Naive thymus-derived CD4-positive, alpha-beta T cell (primary cell): Measurements from ENCODE around the gene TRAF4. TPM values are rescaled to one million over a fixed set of nuclear protein-coding genes. Genes with fewer than 3 reads are reported as not detected.

Source experiments
- ATAC-seq: fragments of 150-1000 bp; cut with Tn5 transposase; 2 replicates; pipeline ENCODE4 v1.10.0; 2021; ENCODE audit warnings: mild to moderate bottlenecking, moderate library complexity
- CTCF ChIA-PET: fragments of 350-600 bp; sonication (Branson Sonifier 250); formaldehyde crosslinking; loops from one replicate; lab custom pipeline; 2021; ENCODE audit warnings: antibody characterized with exemption; lab: Charles Lee
- POLR2A ChIA-PET: fragments of 350-600 bp; sonication (Branson Sonifier 250); formaldehyde crosslinking; loops from one replicate; lab custom pipeline; 2021; ENCODE audit warnings: antibody characterized with exemption, inconsistent platforms; lab: Charles Lee
- DNase-seq, 9 donors: peaks; one replicate each; pipeline versions ENCODE4 v3.0.0 to v3.0.0-alpha.2; 2020 to 2022; ENCODE audit warnings: mixed read lengths in 1 of 9
- H3K27ac ChIP-seq: one replicate; pipeline ENCODE4 v1.7.0; 2013; ENCODE audit warnings: mild to moderate bottlenecking, low read depth, low read length, moderate library complexity
- H3K27me3 ChIP-seq, 2 donors: one replicate each; pipeline ENCODE4 v1.7.0; 2013; ENCODE audit warnings: low read length in 2 of 2, mild to moderate bottlenecking in 2 of 2, moderate library complexity in 2 of 2; ENCODE audit not compliant: control insufficient read depth in 2 of 2, insufficient read depth in 2 of 2
- H3K36me3 ChIP-seq, 3 experiments: 1 replicate in 2 of 3; 2 replicates in 1 of 3; pipeline ENCODE4 v1.7.0; 2013; ENCODE audit warnings: low read length in 3 of 3, mild to moderate bottlenecking in 3 of 3, moderate library complexity in 1 of 3; ENCODE audit not compliant: insufficient read depth in 3 of 3, control insufficient read depth in 2 of 3
- H3K4me1 ChIP-seq, 2 donors: one replicate each; pipeline ENCODE4 v1.7.0; 2013; ENCODE audit warnings: low read length in 2 of 2, mild to moderate bottlenecking in 2 of 2, moderate library complexity in 1 of 2; ENCODE audit not compliant: control insufficient read depth in 2 of 2, insufficient read depth in 2 of 2
- H3K4me3 ChIP-seq: 2 replicates; pipeline ENCODE4 v1.7.0; 2013; ENCODE audit warnings: mild to moderate bottlenecking, low read length
- H3K9me3 ChIP-seq, 3 experiments: 1 replicate in 2 of 3; 2 replicates in 1 of 3; pipeline ENCODE4 v1.7.0; 2013; ENCODE audit warnings: low read length in 3 of 3; ENCODE audit not compliant: control insufficient read depth in 2 of 3
- H3K27ac Mint-ChIP-seq, 9 donors: one replicate each; pipeline ENCODE4 v1.8.0; 2020 to 2022; ENCODE audit warnings: mixed read lengths in 9 of 9, mild to moderate bottlenecking in 8 of 9, moderate library complexity in 5 of 9, inconsistent platforms in 2 of 9
- H3K27me3 Mint-ChIP-seq, 5 donors: one replicate each; pipeline ENCODE4 v1.8.0; 2021 to 2022; ENCODE audit warnings: mixed read lengths in 5 of 5, mild to moderate bottlenecking in 1 of 5
- H3K36me3 Mint-ChIP-seq, 5 donors: one replicate each; pipeline ENCODE4 v1.8.0; 2020 to 2022; ENCODE audit warnings: mixed read lengths in 5 of 5, mild to moderate bottlenecking in 3 of 5, inconsistent platforms in 1 of 5
- H3K4me1 Mint-ChIP-seq, 7 donors: one replicate each; pipeline ENCODE4 v1.8.0; 2020 to 2022; ENCODE audit warnings: mixed read lengths in 7 of 7, mild to moderate bottlenecking in 3 of 7, inconsistent platforms in 1 of 7
- H3K4me3 Mint-ChIP-seq, 10 donors: one replicate each; pipeline ENCODE4 v1.8.0; 2020 to 2022; ENCODE audit warnings: mild to moderate bottlenecking in 10 of 10, mixed read lengths in 10 of 10, moderate library complexity in 6 of 10, inconsistent platforms in 2 of 10
- H3K9me3 Mint-ChIP-seq, 11 donors: one replicate each; pipeline ENCODE4 v1.8.0; 2020 to 2022; ENCODE audit warnings: mixed read lengths in 11 of 11, mild to moderate bottlenecking in 4 of 11, inconsistent platforms in 1 of 11, moderate library complexity in 1 of 11
- intact Hi-C, 2 donors: fragments of 100-400 bp; cut with micrococcal nuclease; formaldehyde crosslinking; loops; one replicate each; pipeline ENCODE4 v1.15.1; 2023
- polyA plus RNA-seq, 2 donors: library from polyadenylated mRNA; unstranded; fragments of 300-500 nt; fragmentation: Illumina TruSeq; gene quantifications; one replicate each; pipeline ENCODE4 v1.2.3, GENCODE V29; 2021
- total RNA-seq, 6 experiments: library from RNA in 5 of 6; stranded (reverse) in 5 of 6; gene quantifications; 1 replicate in 5 of 6; 2 replicates in 1 of 6; pipeline ENCODE4 v1.2.3 and lab custom pipeline; 2021 to 2026

Gene TRAF4
- total and polyA plus RNA-seq, 7 experiments from 2014 or later, result 1.3 to 228 (median 25.6) TPM

- intact Hi-C loops, result no loop called here
- H3K36me3 Mint-ChIP-seq, result peaks cover 15 to 32% (median 19%) of the 10 kb centered on the region in 5 donors
- Histone ChIP-seq H3K4me3 (no peak overlapping the region), H3K27me3 (no peaks in the 10 kb centered on the region), H3K4me1 (no peaks in the 10 kb centered on the region), H3K36me3 (peaks cover 10 to 75% (median 13%) of the 10 kb centered on the region in 3 experiments), H3K9me3 (no peaks in the 10 kb centered on the region), H3K27ac (no peak overlapping the region)
- H3K27me3 Mint-ChIP-seq, result no peaks in the 10 kb centered on the region
- ATAC-seq, result no peak
- CTCF ChIA-PET, result interaction anchor here (1.0 kb wide), 1 partner anchor 591 kb away, joined by 4 read pairs; the partner anchor contains the start of gene NUFIP2
- peaks cover 0 to 7% (median 0%) of the 10 kb centered on the region in 7 donors for H3K4me1 Mint-ChIP-seq
- H3K9me3 Mint-ChIP-seq, result no peaks in the 10 kb centered on the region
- H3K4me3 Mint-ChIP-seq, result no peak overlapping the region
- H3K27ac Mint-ChIP-seq, result no peak overlapping the region
- no peak for DNase-seq
- POLR2A ChIA-PET, result no interaction called here
These were observed 41.1 kb upstream of the TRAF4 start for GRCh38 chr17:28702752-28703150.

- peak overlapping the region in 2 of 9 donors; percentile 42 to 60 for H3K27ac Mint-ChIP-seq
- ChIA-PET CTCF (no interaction called here), POLR2A (interaction anchor here (0.6 kb wide), 1 partner anchor 43 kb away, joined by 3 read pairs; no protein-coding TSS in a partner anchor)
- no peak for ATAC-seq
- peaks cover 7 to 66% (median 10%) of the 10 kb centered on the region in 3 experiments for H3K36me3 ChIP-seq
- intact Hi-C loops, result no loop called here
- H3K36me3 Mint-ChIP-seq, result peaks cover 9 to 25% (median 19%) of the 10 kb centered on the region in 5 donors
- H3K4me1 ChIP-seq, result no peaks in the 10 kb centered on the region
- no peaks in the 10 kb centered on the region for H3K27me3 Mint-ChIP-seq
- H3K4me1 Mint-ChIP-seq, result peaks cover 0 to 7% (median 4%) of the 10 kb centered on the region in 7 donors
- H3K9me3 ChIP-seq, result no peaks in the 10 kb centered on the region
- no peak overlapping the region for H3K4me3 ChIP-seq
- no peak overlapping the region for H3K4me3 Mint-ChIP-seq
- no peaks in the 10 kb centered on the region for H3K27me3 ChIP-seq
- DNase-seq, result no peak
- H3K9me3 Mint-ChIP-seq, result no peaks in the 10 kb centered on the region
- no peak overlapping the region for H3K27ac ChIP-seq
These were observed 40.1 kb upstream of the TRAF4 start for GRCh38 chr17:28703552-28704218.

DNA sequence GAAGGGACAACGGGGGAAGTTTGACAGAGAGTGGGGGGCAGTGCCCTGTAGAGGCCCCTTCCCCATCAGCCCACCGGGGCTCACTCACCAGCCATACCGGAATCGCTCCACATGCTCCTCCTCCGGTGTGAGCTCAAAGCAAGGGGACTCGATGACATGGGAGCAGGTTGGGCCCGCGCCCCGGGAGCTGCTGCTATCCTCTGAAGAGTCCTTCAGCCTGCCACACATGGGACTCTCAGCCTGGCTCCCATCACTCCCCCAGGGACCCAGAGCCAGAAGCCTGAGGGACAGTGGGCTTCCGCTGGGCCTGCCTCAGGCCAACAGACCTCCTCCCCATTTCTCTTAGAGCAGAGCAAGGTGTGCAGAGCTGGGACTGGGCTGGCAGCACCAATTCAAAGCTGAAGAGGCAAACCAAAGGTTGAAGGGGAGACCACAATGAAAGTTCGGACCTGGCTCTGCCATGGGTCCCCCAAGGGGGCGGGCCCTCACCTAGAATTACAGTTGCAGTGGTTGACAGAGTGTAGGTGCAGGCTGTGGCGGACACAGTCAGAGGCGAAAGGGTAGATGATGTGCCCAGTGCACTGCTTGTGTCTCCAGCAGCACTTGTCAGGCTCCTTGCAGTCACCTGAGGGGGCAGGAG, 39.5 kb upstream of the TRAF4 start:
- ChIA-PET CTCF (no interaction called here), POLR2A (interaction anchor here (0.6 to 2.3 kb wide), 2 partner anchors 16 to 43 kb away, joined by 3 to 8 read pairs; partner anchors contain the start of gene RPL23A)
- peaks cover 9 to 24% (median 18%) of the 10 kb centered on the region in 5 donors for H3K36me3 Mint-ChIP-seq
- Histone ChIP-seq H3K27ac (no peak overlapping the region), H3K4me1 (no peaks in the 10 kb centered on the region), H3K27me3 (no peaks in the 10 kb centered on the region), H3K9me3 (no peaks in the 10 kb centered on the region), H3K4me3 (no peak overlapping the region), H3K36me3 (peaks cover 3 to 60% (median 6%) of the 10 kb centered on the region in 3 experiments)
- ATAC-seq (no peak), DNase-seq (no peak)
- H3K4me3 Mint-ChIP-seq, result no peak overlapping the region
- intact Hi-C loops, result no loop called here
- H3K27ac Mint-ChIP-seq, result peak overlapping the region in 1 of 9 donors; percentile 60
- H3K27me3 Mint-ChIP-seq, result no peaks in the 10 kb centered on the region
- H3K4me1 Mint-ChIP-seq, result peaks cover 0 to 7% (median 4%) of the 10 kb centered on the region in 7 donors
- no peaks in the 10 kb centered on the region for H3K9me3 Mint-ChIP-seq

DNA sequence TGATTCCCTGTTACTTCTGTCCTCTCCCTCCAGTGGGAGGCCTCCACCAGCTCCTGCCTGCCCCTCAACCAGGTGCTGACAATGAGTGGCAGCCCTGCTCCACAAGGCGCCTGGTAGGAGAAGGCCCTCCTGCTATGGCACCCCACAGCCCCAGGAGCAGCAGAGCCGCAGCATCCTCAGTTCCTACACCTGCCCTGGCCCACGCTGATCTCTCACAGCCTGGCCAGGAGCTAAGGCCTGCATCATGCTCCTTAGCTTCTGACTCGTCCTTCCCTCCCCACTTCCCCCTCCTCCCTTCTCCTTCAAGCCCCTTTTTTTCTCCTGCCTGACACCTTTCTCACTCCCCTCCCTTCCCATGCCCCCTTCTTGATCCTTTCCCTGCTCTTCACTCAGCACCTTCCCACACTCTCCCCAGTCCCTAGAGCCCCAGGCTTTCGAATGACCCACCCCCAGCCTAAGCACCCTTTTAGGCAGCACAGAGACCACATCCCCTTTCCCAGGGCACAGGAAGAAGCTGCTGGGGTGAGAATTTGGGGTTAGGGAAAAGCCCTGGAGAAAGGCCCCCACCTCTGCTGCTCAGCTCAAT, 38.6 kb upstream of the TRAF4 start:
- H3K36me3 Mint-ChIP-seq, result peaks cover 8 to 22% (median 13%) of the 10 kb centered on the region in 5 donors
- no peak for ATAC-seq
- intact Hi-C loops, result no loop called here
- H3K4me1 Mint-ChIP-seq, result peaks cover 0 to 7% (median 4%) of the 10 kb centered on the region in 7 donors
- no peak for DNase-seq
- POLR2A ChIA-PET, result interaction anchor here (2.3 kb wide), 1 partner anchor 15 kb away, joined by 8 read pairs; the partner anchor contains the start of gene RPL23A
- no peaks in the 10 kb centered on the region for H3K9me3 Mint-ChIP-seq
- no peaks in the 10 kb centered on the region for H3K27me3 ChIP-seq
- H3K4me3 ChIP-seq, result no peak overlapping the region
- CTCF ChIA-PET, result interaction anchor here (1.6 kb wide), 1 partner anchor 58 kb away, joined by 4 read pairs; no protein-coding TSS in a partner anchor
- H3K9me3 ChIP-seq, result no peaks in the 10 kb centered on the region
- peaks cover 0 to 51% (median 0%) of the 10 kb centered on the region in 3 experiments for H3K36me3 ChIP-seq
- H3K27me3 Mint-ChIP-seq, result no peaks in the 10 kb centered on the region
- H3K4me1 ChIP-seq, result no peaks in the 10 kb centered on the region
- H3K27ac ChIP-seq, result peak overlapping the region; percentile 8
- no peak overlapping the region for H3K4me3 Mint-ChIP-seq
- peak overlapping the region in 4 of 9 donors; percentile 29 to 75 (median 64) for H3K27ac Mint-ChIP-seq

- CTCF ChIA-PET, result interaction anchor here (1.6 kb wide), 1 partner anchor 58 kb away, joined by 4 read pairs; no protein-coding TSS in a partner anchor
- intact Hi-C loops, result no loop called here
- peaks cover 7 to 19% (median 12%) of the 10 kb centered on the region in 5 donors for H3K36me3 Mint-ChIP-seq
- no peaks in the 10 kb centered on the region for H3K27me3 Mint-ChIP-seq
- H3K4me1 Mint-ChIP-seq, result peaks cover 5 to 12% (median 8%) of the 10 kb centered on the region in 7 donors
- no peak overlapping the region for H3K4me3 ChIP-seq
- DNase-seq (no peak), ATAC-seq (peak; percentile 14)
- H3K36me3 ChIP-seq, result peaks cover 0 to 45% (median 0%) of the 10 kb centered on the region in 3 experiments
- H3K9me3 ChIP-seq, result no peaks in the 10 kb centered on the region
- H3K27ac ChIP-seq, result no peak overlapping the region
- POLR2A ChIA-PET, result interaction anchor here (2.3 kb wide), 1 partner anchor 15 kb away, joined by 8 read pairs; the partner anchor contains the start of gene RPL23A
- no peaks in the 10 kb centered on the region for H3K4me1 ChIP-seq
- H3K27me3 ChIP-seq, result no peaks in the 10 kb centered on the region
- no peaks in the 10 kb centered on the region for H3K9me3 Mint-ChIP-seq
- peak overlapping the region in 3 of 9 donors; percentile 48 to 72 (median 55) for H3K27ac Mint-ChIP-seq
- no peak overlapping the region for H3K4me3 Mint-ChIP-seq
These were observed 38.0 kb upstream of the TRAF4 start for GRCh38 chr17:28705728-28706334.
